Thoracic aorta (tissue), 2 donors: ENCODE measurements around the gene MCCC1. TPM values are rescaled to one million over a fixed set of nuclear protein-coding genes. Genes with fewer than 3 reads are reported as not detected.
"Not testable (repeated sequence)": the region's sequence is repeated elsewhere in the genome, so short reads cannot be mapped to it uniquely, and the experiment has no call there.

ENCODE experiments used
- ATAC-seq: fragments of 150-250 bp; one replicate; pipeline ENCODE4 v1.8.0; 2017; ENCODE audit warnings: low read depth; ENCODE audit not compliant: insufficient number of reproducible peaks, low FRiP score
- DNase-seq: peaks from one replicate; pipeline ENCODE4 v3.0.0-alpha.2; 2020; ENCODE audit warnings: low spot score
- H3K27ac ChIP-seq, 2 donors: fragments of 200-600 bp; sonication (generic); 1 replicate in 1 of 2; 2 replicates in 1 of 2; pipeline ENCODE4 v1.5.1; 2016; ENCODE audit warnings: mild to moderate bottlenecking in 2 of 2, moderate library complexity in 2 of 2
- H3K27me3 ChIP-seq: fragments of 200-600 bp; sonication (generic); replicated peaks from 2 replicates; pipeline ENCODE4 v1.6.0; 2016; ENCODE audit warnings: mild to moderate bottlenecking; ENCODE audit not compliant: insufficient read depth
- H3K36me3 ChIP-seq: fragments of 200-600 bp; sonication (generic); one replicate; pipeline ENCODE4 v1.5.1; 2016
- H3K4me1 ChIP-seq, 2 donors: fragments of 200-600 bp; sonication (generic); 1 replicate in 1 of 2; 2 replicates in 1 of 2; pipeline versions ENCODE4 v1.5.1 to v1.6.0; 2016; ENCODE audit warnings: low read depth in 2 of 2, mild to moderate bottlenecking in 1 of 2; ENCODE audit not compliant: control insufficient read depth in 1 of 2
- H3K4me3 ChIP-seq: fragments of 200-600 bp; sonication (generic); 2 replicates; pipeline ENCODE4 v1.5.1; 2016; ENCODE audit warnings: mild to moderate bottlenecking
- H3K9me3 ChIP-seq: fragments of 200-600 bp; sonication (generic); 2 replicates; pipeline ENCODE4 v1.5.1; 2016
- total RNA-seq, 2 donors: library from RNA; depleted of rRNA; stranded (reverse); fragments of >200 nt; gene quantifications; one replicate each; pipeline versions ENCODE4 v1.1.0 to v1.2.3, GENCODE V29; 2016
- TF ChIP-seq, protein P1 (sequence below): fragments of 200-600 bp; sonication (generic); IDR thresholded peaks from one replicate; pipeline ENCODE4 v1.5.1; 2019; ENCODE audit warnings: antibody characterized with exemption

The MCCC1 gene
- total RNA-seq, 2 donors from 2014 or later: 23.4 to 28.5 TPM

- no peaks in the 10 kb centered on the region for H3K27me3 ChIP-seq
- H3K36me3 ChIP-seq: peaks cover 10% of the 10 kb centered on the region
- DNase-seq (no peak), ATAC-seq (no peak)
- no peaks in the 10 kb centered on the region for H3K4me1 ChIP-seq
- TF ChIP-seq, protein P1, sequence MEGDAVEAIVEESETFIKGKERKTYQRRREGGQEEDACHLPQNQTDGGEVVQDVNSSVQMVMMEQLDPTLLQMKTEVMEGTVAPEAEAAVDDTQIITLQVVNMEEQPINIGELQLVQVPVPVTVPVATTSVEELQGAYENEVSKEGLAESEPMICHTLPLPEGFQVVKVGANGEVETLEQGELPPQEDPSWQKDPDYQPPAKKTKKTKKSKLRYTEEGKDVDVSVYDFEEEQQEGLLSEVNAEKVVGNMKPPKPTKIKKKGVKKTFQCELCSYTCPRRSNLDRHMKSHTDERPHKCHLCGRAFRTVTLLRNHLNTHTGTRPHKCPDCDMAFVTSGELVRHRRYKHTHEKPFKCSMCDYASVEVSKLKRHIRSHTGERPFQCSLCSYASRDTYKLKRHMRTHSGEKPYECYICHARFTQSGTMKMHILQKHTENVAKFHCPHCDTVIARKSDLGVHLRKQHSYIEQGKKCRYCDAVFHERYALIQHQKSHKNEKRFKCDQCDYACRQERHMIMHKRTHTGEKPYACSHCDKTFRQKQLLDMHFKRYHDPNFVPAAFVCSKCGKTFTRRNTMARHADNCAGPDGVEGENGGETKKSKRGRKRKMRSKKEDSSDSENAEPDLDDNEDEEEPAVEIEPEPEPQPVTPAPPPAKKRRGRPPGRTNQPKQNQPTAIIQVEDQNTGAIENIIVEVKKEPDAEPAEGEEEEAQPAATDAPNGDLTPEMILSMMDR: no peak
- H3K27ac ChIP-seq: no peak overlapping the region
- no peaks in the 10 kb centered on the region for H3K9me3 ChIP-seq
- no peak overlapping the region for H3K4me3 ChIP-seq
Observed at GRCh38 chr3:183074881-183075280, 24.4 kb downstream of the MCCC1 start.

DNA sequence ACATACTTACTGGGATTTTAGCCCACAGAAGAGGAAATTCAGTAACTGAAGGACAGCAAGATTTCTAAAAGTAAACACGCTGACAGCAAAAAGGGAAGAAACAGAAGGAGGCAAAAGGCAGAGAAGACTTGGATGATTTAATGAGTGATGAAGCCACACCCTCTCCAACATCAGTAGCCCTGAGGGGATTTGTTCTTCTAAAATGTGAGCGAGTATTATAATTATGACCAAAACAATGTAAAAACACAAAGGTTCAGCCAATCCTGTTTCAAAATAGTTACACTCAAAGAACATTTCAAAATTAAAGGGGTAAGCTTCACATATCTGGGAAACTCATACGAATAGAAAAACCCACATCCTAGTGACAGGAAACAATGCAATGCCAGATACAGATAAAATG, 25.0 kb downstream of the MCCC1 start:
- ATAC-seq (no peak), DNase-seq (no peak)
- TF ChIP-seq, protein P1: no peak
- H3K27ac ChIP-seq: no peak overlapping the region
- no peaks in the 10 kb centered on the region for H3K9me3 ChIP-seq
- no peaks in the 10 kb centered on the region for H3K27me3 ChIP-seq
- H3K4me3 ChIP-seq: no peak overlapping the region
- peaks cover 11% of the 10 kb centered on the region for H3K36me3 ChIP-seq
- no peaks in the 10 kb centered on the region for H3K4me1 ChIP-seq

DNA sequence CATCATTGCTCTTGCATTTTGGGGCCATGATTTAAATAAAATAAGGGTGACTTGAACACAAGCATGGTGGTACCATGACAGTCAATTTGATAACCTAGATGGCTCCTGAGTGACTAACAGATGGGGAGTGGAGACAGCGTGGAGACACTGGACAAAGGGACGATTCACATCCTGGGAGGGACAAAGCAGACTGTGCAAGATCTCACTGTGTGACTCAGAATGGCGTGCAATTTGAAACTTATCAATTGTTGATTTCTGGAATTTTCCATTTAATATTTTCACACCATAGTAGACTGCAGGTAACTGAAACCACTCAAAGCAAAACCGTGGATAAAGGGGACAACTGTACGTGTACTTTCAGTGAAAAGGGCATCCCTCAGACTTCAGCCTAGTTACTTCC, 25.5 kb downstream of the MCCC1 start:
- DNase-seq (no peak), ATAC-seq (no peak)
- no peak overlapping the region for H3K4me3 ChIP-seq
- no peaks in the 10 kb centered on the region for H3K27me3 ChIP-seq
- TF ChIP-seq, protein P1: no peak
- no peaks in the 10 kb centered on the region for H3K9me3 ChIP-seq
- H3K27ac ChIP-seq: no peak overlapping the region
- peaks cover 11% of the 10 kb centered on the region for H3K36me3 ChIP-seq
- H3K4me1 ChIP-seq: no peaks in the 10 kb centered on the region

DNA sequence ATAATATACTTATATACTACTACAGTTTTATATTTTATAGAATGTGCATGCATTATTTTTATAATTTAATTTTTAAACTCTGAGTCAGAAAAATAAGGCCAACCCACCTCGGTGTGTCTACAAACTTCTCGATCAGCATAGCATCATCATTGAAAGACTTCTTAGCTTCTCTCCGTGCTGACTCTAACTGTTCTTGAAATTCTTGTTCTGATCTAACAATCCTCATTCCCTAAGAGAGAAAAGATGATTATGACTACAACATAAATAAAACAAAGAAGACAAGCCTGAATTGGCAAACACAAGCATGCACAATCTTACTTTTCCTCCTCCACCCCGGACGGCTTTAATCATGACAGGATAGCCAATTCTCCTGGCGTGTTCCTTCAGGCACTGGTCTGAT, 28.4 kb downstream of the MCCC1 start:
- TF ChIP-seq, protein P1: no peak
- ATAC-seq: no peak
- no peaks in the 10 kb centered on the region for H3K27me3 ChIP-seq
- no peak overlapping the region for H3K27ac ChIP-seq
- no peak overlapping the region for H3K4me3 ChIP-seq
- no peaks in the 10 kb centered on the region for H3K4me1 ChIP-seq
- H3K36me3 ChIP-seq: peaks cover 22% of the 10 kb centered on the region
- no peak for DNase-seq
- H3K9me3 ChIP-seq: no peaks in the 10 kb centered on the region

DNA sequence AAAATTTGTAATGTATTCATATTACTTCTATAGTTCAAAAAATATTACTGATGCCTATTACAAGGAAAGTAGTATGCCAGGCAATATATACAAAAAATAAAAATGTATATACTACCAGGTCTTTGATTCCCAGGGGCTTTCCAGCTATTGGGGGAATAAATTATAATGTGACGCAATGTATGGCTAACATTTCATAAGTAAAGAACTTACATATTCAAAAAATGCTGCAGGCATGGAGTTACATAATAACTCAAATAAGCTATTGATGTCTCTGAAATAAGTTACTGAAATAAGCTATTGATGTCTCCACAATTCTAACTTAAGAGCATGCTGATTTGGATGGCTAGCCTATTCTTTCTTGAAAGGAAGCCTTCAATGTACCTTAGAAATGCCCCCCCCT, 30.2 kb downstream of the MCCC1 start:
- H3K4me3 ChIP-seq: no peak overlapping the region
- ATAC-seq: no peak
- no peaks in the 10 kb centered on the region for H3K27me3 ChIP-seq
- H3K9me3 ChIP-seq: no peaks in the 10 kb centered on the region
- no peak overlapping the region for H3K27ac ChIP-seq
- no peaks in the 10 kb centered on the region for H3K4me1 ChIP-seq
- H3K36me3 ChIP-seq: peaks cover 22% of the 10 kb centered on the region
- no peak for DNase-seq
- TF ChIP-seq, protein P1: no peak

GRCh38 chr3:183066891-183067290, 32.4 kb downstream of the MCCC1 start:
- not testable (repeated sequence) for H3K27me3 ChIP-seq, ATAC-seq, H3K4me1 ChIP-seq, DNase-seq, H3K9me3 ChIP-seq, H3K4me3 ChIP-seq, H3K27ac ChIP-seq
- peaks cover 22% of the 10 kb centered on the region for H3K36me3 ChIP-seq
